Peyer's patch (tissue), 4 donors: ENCODE measurements around the gene FAM204A.

Source experiments
- CTCF ChIP-seq, 6 experiments: fragments of 450-650 bp in 4 of 6; fragments of 200-600 bp in 2 of 6; sonication (generic) in 1 of 6; IDR thresholded peaks; one replicate each; pipeline ENCODE4 v1.5.1; 2017 to 2019; ENCODE audit warnings: antibody characterized with exemption in 6 of 6, mild to moderate bottlenecking in 3 of 6, moderate library complexity in 1 of 6
- POLR2A ChIP-seq, 2 donors: fragments of 450-650 bp; IDR thresholded peaks; one replicate each; pipeline ENCODE4 v1.5.1; 2017; ENCODE audit warnings: antibody characterized with exemption in 2 of 2, mild to moderate bottlenecking in 2 of 2, moderate library complexity in 2 of 2

GRCh38 chr10:118311505-118311904 is 30.6 kb downstream of the FAM204A start:
- TF ChIP-seq CTCF (IDR thresholded peaks at IDR 0.05) (no peak), POLR2A (IDR thresholded peaks at IDR 0.05) (no peak)
